ENCODE results near the gene MAN1B1. TPM values are rescaled to one million over a fixed set of nuclear protein-coding genes. Genes with fewer than 3 reads are reported as not detected.

Gene MAN1B1
- total and polyA plus RNA-seq, 2 of the 8 experiments (the other 6 are each of a cell fraction or from before 2014, with no cell fraction given), result 33.7 to 36.3 TPM

GRCh38 chr9:137096785-137097546 is 10.2 kb downstream of the MAN1B1 start:
- no peak for DNase-seq (ENCODE audit: low read depth in 1 of 2, low spot score in 2 of 2)
- Histone ChIP-seq H3K4me3 (ENCODE audit: extremely low read depth in 1 of 4, insufficient read depth in 2 of 4, low read depth in 3 of 4, low read length in 4 of 4) (no peak overlapping the region), H3K9ac (replicated peaks in 1 of 4; ENCODE audit: extremely low read depth in 1 of 4, low read depth in 3 of 4, low read length in 3 of 4) (no peak overlapping the region), H4K5ac (ENCODE audit: insufficient read length, low read depth, low read length) (no peak overlapping the region), H2BK12ac (ENCODE audit: low read depth, low read length) (no peak overlapping the region), H2BK20ac (ENCODE audit: low read length) (no peak overlapping the region), H4K8ac (ENCODE audit: extremely low read depth, insufficient read depth, low read length) (no peak overlapping the region; the same call in 1 of the 2 replicates), H2BK5ac (ENCODE audit: low read depth, low read length) (no peak overlapping the region), H3K4me1 (replicated peaks in 1 of 4; ENCODE audit: control insufficient read depth in 3 of 4, insufficient read depth in 4 of 4, low read length in 3 of 4) (no peaks in the 10 kb centered on the region), H2BK15ac (ENCODE audit: low read length) (no peak overlapping the region), H2AK5ac (ENCODE audit: low read depth, low read length) (no peak overlapping the region), H3K79me2 (ENCODE audit: control insufficient read depth in 1 of 2, insufficient read depth in 2 of 2, low read length in 2 of 2) (no peaks in the 10 kb centered on the region), H3K27ac (ENCODE audit: low read depth, low read length) (no peak overlapping the region), H3K79me1 (ENCODE audit: low read depth, low read length) (no peaks in the 10 kb centered on the region), H3K18ac (ENCODE audit: extremely low read depth, low read length) (no peak overlapping the region), H3K23ac (ENCODE audit: insufficient read length) (no peak overlapping the region), H3K56ac (replicated peaks; ENCODE audit: insufficient read length, low read depth, low read length) (no peak overlapping the region), H3K4me2 (ENCODE audit: insufficient read depth in 1 of 2, low read depth in 2 of 2, low read length in 2 of 2) (no peak overlapping the region), H4K91ac (replicated peaks; ENCODE audit: insufficient read length, low read length) (no peak overlapping the region), H3K36me3 (ENCODE audit: control insufficient read depth in 2 of 4, insufficient read depth in 4 of 4, low read length in 3 of 4) (peaks cover 4 to 15% (median 12%) of the 10 kb centered on the region in 4 experiments; a peak in 7 of 8 replicates), H3K14ac (ENCODE audit: insufficient read length) (no peak overlapping the region), H3K23me2 (ENCODE audit: low read depth, low read length) (no peaks in the 10 kb centered on the region), H3K4ac (replicated peaks; ENCODE audit: insufficient read length, low read depth, low read length) (no peak overlapping the region), H2AFZ (ENCODE audit: low read length) (no peak overlapping the region), H2BK120ac (replicated peaks; ENCODE audit: low read depth, low read length) (no peak overlapping the region), H3K27me3 (replicated peaks in 1 of 4; ENCODE audit: control insufficient read depth in 3 of 4, extremely low read depth in 1 of 4, insufficient read depth in 3 of 4, low read length in 3 of 4) (no peaks in the 10 kb centered on the region), H3K9me3 (ENCODE audit: insufficient read depth in 2 of 2, low read depth in 1 of 2, low read length in 1 of 2) (peaks cover 4 to 8% of the 10 kb centered on the region in 2 experiments; a peak in 3 of 4 replicates), H4K20me1 (replicated peaks in 1 of 2; ENCODE audit: control insufficient read depth in 1 of 2, insufficient read depth in 2 of 2, low read length in 2 of 2) (no peaks in the 10 kb centered on the region)
- no peak for TF ChIP-seq BCL11A (IDR thresholded peaks at IDR 0.05; ENCODE audit: low read depth in 2 of 2, low read length in 2 of 2)
- no peak for TF ChIP-seq RXRA (IDR thresholded peaks at IDR 0.05; ENCODE audit: insufficient read depth, low read depth, low read length)
- TF ChIP-seq BRCA1 (IDR thresholded peaks at IDR 0.05; ENCODE audit: low read depth, low read length), result no peak
- TF ChIP-seq CBX5 (IDR thresholded peaks at IDR 0.05; ENCODE audit: low read depth, low read length), result no peak
- POLR2A ChIA-PET (ENCODE audit: partially characterized antibody), result no interaction called here
- CTCF ChIA-PET (ENCODE audit: partially characterized antibody), result interaction anchor here (0.7 to 1.3 kb wide), 6 partner anchors 9 to 92 kb away, joined by 3 to 5 read pairs (median 4); partner anchors contain the start of genes ANAPC2 and SSNA1
- WGBS, 2 experiments (ENCODE audit: extremely low coverage in 1 of 2, insufficient coverage in 1 of 2, insufficient read length in 1 of 2, insufficient replicate concordance in 2 of 2, low coverage in 1 of 2, low lambda C conversion rate in 2 of 2, missing lambda C conversion rate in 1 of 2), result 90% methylated on average over 31 of the region's 31 CpGs; no CpG with 5 or more reads in 1 of the 2 experiments
- FAIRE-seq, result no peak
